D341Med (cell line): ENCODE measurements around the gene PRMT2.

Experiments used
- DNase-seq: peaks from one replicate; pipeline ENCODE4 v3.0.0; 2012; ENCODE audit warnings: low spot score

PRMT2 gene

DNA sequence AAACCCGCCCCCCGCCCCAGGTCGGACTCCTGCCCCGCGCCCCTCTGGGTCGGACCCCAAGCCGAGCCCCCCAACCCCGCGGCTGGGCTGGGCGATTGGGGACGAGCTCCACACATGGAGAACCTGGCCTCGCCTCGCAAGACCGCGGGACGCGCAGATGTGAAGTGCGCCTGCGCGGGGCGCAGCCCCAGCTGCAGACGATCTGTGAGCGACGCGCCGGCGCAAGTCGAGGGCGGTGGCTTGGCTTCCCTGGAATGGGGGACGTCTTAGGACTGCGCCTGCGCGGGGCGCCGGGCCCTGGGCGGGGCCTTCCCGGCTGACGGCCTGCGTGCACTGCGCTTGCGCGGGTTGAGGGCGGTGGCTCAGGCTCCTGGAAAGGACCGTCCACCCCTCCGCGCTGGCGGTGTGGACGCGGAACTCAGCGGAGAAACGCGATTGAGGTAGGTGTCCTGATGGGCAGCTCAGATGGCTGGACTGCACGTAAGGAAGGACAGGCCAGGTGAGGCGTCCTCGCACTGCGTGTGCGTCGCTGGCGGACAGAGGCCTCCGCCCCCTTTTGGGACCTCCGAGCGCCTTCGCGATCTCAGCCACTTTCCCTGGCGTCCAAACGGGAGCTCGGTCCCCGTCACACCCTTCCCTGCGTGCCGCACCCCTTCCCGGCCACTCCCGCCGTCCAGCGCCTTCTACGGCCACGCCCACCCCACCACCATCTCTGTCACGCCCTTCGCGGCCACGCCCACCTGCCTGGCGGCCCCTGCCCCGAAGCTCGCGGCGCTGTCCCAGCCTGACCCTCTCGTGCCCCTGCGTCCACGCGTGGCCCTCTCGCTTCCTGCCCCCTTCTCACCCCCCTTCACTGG is at the start of gene PRMT2:
Gene PRMT2 (plus strand): TSS at position 351 of the 857 bp plus-strand sequence. CDS start 1,278 bp downstream, outside the sequence.
- DNase-seq: peak; percentile 100

GRCh38 chr21:46594276-46594675 is 41.2 kb upstream of the PRMT2 start:
- DNase-seq: no peak

GRCh38 chr21:46596201-46596600 is 39.3 kb upstream of the PRMT2 start:
- DNase-seq: no peak

DNA sequence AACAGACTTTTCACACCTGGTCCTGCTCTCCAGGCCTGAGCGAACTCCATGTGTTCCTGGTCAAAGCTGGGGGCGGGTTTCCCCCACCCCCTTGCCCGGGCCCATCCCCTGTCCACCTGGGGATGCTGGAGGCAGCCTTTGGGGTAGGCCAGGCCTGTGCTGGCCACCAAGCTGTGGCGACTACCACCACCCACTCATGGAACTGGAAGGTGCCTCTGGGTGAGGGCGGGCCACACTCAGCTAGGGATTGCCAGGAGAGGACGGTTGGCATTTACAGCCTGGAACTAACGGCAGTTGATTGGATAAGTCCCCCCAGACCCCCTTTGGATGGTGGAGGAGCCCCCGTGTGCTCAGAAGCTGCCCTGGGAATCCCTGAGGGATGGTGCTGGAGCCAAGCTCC is 38.4 kb upstream of the PRMT2 start:
- DNase-seq: no peak

GRCh38 chr21:46597896-46598343 is 37.6 kb upstream of the PRMT2 start:
- DNase-seq: no peak

DNA sequence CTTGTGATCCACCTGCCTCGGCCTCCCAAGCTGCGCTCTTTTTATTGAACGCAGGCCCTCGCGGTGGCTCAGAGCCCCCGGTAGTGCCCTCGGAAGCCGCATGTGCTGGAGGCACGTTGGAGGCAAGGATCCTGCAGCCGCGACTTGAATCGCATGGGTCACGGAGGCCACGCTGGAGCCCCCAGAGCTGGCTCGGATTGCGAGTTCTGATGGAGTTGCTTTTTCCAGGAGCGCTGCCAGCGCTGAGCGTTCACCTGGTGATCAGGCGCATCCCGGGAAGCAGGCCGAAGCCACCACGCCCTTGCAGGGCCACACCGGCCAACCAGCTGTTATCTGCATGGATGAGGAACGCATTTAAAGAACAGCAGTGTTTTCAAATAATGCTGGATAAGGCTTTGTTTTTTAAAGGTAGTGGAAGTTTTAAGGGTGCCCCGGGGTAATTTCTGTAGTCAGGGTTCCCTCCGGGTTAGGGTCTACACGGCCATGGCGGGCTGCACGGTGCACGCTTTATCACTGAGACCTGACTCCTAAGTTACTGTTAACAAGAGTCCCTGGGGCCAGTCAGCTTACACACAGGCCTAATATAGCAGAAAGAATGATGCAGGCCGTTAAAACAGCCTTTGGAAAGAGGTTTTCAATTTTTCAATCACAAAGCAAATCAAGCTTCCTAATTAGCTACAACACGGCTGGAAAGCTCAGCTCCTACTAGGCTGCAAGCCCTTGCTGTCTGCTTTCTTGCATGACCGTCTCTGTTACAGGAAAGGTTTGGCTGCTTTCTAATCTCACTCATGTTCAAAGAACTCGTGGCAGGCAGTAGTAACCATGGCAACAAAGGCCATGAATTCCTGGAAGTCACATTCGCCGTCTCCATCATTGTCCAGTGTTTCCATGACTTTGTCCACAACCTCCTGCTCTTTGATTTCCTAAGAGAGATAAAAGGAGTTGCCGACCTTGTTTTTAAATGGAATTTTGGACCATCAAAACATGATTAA is 36.6 kb upstream of the PRMT2 start:
- DNase-seq: no peak

DNA sequence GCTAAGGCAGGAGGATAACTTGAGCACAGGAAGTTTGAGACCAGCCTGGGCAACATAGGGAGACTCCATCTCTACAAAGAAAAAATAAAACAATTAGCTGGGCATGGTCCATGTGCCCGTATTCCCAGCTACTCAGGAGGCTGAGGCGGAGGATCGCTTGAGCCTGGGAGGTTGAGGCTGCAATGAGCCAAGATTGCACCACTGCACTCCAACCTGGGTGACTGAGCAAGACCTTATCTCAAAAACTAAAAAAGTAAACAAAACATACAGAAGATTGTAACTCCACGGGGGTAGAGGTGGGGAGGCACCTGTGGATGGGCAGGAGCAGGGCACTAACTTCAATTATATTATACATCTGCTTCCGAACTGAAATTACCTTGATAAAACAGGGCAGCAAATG is 35.2 kb upstream of the PRMT2 start:
- DNase-seq: no peak

DNA sequence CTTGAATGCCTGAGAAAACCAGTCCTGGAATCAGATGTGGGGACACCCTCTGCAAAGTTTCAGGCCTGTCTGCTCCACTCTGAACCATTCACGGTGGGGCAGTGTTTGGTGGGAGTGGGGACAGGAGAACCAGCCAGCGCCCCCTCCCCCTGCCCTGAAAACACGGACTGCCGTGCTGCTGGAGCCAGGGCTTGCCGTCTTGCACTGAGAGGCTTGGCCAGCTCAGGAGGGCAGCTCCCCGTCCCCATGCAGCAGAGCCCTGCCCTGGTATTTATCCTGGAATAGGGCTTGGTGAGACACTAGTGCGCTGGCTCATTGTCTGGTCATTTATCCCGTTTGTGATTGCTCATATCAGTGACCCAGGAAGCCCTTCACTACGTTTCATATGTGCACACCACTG is 34.5 kb upstream of the PRMT2 start:
- no peak for DNase-seq

- no peak for DNase-seq
Measured at GRCh38 chr21:46603228-46603627, 32.2 kb upstream of the PRMT2 start.

DNA sequence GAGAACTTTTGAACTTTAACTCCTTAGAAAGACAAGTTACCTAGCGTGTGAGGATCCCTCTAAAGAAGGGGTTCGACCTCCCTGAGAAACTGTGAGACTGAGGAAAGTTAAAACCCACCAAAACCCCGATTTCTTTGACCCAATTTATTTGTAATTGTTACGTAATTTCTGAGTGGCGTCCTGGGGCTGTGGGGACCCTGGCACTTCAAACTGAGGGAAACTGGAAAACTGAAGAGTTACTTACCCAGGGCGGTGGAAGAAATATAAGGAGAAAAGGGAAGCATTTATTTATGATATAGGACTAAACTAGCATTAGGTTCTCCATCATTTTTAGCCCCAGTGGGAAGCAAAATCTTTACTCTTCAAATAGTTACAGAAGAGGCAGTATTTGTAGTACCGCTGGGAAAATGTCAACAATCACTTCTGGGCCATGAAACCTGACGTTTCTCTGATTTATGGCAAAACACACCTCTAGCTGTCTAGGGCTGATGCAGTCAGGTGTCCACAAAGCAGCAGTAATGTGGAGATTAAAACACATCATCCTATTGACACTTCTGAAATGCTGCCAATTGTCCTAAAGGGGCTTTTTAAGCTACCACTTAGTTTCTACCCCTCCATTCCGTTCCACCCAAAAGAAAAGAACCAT is 31.0 kb upstream of the PRMT2 start:
- no peak for DNase-seq

DNA sequence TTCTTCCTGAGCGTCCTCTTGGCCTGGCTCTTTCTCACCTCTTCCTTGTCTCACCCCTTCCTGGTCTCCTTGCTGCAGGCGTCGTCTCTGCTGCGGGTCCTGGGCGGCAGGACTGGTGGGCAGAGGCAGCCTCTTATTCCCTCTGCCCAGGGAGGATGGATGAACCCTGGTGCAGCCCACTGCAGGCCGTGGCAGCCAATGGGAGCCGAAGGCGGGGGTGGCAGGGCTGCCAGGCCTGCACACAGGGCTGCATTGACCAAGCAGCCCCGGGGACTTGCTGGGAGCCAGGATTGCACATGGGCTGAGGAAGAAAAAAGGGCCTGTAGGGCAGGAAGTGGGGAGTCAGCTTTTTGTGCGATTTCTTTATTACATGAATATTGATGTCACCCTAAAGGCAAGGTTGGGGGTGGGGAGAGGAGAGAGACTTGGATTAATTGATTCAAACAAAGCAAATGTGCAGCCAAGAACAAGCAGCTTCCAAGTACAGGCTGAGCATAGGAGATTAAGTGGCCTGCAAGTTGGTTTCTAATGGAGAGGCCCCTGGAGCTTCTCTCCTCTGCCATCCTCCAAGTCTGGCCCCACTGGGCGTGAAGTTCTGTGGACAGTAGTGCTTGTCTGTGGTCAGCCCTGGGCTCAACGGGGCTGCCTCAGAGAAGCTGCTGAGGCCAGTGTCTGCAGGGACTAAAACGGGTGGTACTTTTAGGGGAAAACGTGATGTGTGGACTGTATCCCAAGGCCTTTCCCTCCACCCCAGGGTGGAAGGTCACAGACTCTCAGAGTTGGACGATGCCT is 30.3 kb upstream of the PRMT2 start, which contains the start of gene S100B:
Gene S100B (minus strand): TSS at position 108 of the 792 bp plus-strand sequence. CDS start 2,667 bp downstream, outside the sequence.
- no peak for DNase-seq

DNA sequence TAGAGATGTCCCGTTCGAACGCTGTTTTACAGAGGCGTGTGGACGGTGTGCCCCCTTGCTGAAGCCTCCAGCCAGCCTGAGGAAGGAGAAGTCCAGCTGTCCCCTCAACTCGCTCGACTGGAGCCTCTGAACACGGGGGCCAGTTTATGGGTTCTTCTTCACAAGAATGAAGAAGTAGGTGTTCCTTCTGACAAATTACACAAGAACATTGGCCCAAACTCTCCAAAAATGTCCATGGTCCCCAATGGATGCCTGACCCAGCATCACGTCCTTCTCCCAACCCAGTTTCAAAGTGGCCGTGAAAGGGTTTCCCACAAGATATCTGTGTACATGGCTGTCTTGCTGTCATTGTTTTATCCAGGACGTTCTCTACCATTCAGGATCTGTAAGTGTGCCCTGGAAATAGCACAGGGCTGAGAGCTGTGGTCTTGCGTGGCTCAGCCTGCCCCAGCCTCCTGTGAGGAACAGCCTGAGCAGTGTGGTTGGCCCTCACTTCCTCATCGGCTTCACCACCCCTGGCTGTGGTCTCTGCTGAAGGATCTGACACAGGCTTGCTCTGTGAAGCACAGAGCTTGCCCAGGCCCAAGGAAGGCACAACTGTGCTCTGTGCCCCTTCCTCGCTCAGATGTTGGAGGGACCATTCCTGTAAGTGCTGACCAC is 29.6 kb upstream of the PRMT2 start:
- DNase-seq: no peak

DNA sequence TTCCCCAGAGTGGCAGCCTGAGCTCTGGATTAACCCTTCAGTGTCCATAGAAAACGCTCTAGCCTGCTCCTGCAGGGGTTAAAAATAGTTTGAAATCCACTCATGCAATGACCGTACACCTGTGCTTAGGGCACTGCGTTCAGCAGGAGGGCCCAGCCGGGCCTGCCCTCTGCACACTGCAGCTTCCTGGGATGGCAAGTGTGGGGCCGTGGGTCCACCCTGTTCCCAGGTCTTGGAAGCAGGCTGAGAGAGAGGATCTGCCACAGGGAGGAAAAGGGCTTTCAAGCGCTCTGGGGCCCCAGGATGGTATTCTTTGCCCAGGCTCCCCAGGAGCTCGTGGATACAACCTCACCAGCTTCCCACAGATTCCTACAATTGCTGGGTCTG is 29.1 kb upstream of the PRMT2 start:
- no peak for DNase-seq

DNA sequence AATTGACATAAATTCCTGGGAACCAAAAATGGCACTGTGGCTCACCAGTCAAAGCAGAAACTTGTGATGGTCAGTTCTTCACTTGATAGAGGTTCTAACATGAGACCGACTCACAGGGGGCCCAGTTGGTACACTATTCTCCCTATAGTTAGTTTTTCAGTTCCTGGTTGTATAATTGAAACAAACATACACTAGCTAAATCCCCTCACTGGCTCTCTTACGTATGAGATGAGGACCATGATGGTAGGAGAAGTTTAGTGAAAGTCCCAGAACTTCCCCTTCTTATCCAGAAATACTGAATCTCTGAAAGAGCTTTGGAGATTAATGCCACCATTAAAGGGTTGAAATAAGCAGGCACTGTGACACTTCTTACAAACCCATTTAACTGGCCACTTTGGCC is 27.8 kb upstream of the PRMT2 start:
- DNase-seq: no peak

GRCh38 chr21:46608672-46609111 is 26.8 kb upstream of the PRMT2 start:
- no peak for DNase-seq

- DNase-seq: no peak
Measured at GRCh38 chr21:46610018-46610701, 25.3 kb upstream of the PRMT2 start.

- DNase-seq: no peak
Measured at GRCh38 chr21:46613391-46613790, 22.1 kb upstream of the PRMT2 start.

GRCh38 chr21:46616050-46616449 is 19.4 kb upstream of the PRMT2 start:
- no peak for DNase-seq

- DNase-seq: no peak
Measured at GRCh38 chr21:46616656-46617055, 18.8 kb upstream of the PRMT2 start.
